ENCODE results near the gene CNOT3.

The CNOT3 gene

GRCh38 chr19:54152878-54153524, 15.4 kb downstream of the CNOT3 start:
- no peak for TF ChIP-seq CREB1 (IDR thresholded peaks at IDR 0.05; ENCODE audit: low read depth)
- no peak for TF ChIP-seq EGR1 (IDR thresholded peaks at IDR 0.05)
- TF ChIP-seq CEBPB (IDR thresholded peaks at IDR 0.05), result no peak
- no peak for TF ChIP-seq FOXM1 (IDR thresholded peaks at IDR 0.05; ENCODE audit: borderline replicate concordance, low read depth)
- TF ChIP-seq ZBTB7A (IDR thresholded peaks at IDR 0.05; ENCODE audit: low read depth), result no peak
- TF ChIP-seq YY1 (IDR thresholded peaks at IDR 0.05; ENCODE audit: low read depth), result no peak

GRCh38 chr19:54153731-54154326, 16.3 kb downstream of the CNOT3 start:
- TF ChIP-seq REST (IDR thresholded peaks at IDR 0.05; ENCODE audit: low read depth), result no peak
- TF ChIP-seq YY1 (IDR thresholded peaks at IDR 0.05; ENCODE audit: low read depth), result no peak
- TF ChIP-seq TEAD4 (IDR thresholded peaks at IDR 0.05), result no peak

GRCh38 chr19:54154603-54155345, 17.2 kb downstream of the CNOT3 start:
- no peak for TF ChIP-seq REST (IDR thresholded peaks at IDR 0.05; ENCODE audit: low read depth)
- TF ChIP-seq MAX (IDR thresholded peaks at IDR 0.05), result no peak
- no peak for TF ChIP-seq CREB1 (IDR thresholded peaks at IDR 0.05; ENCODE audit: low read depth)
- no peak for TF ChIP-seq CEBPB (IDR thresholded peaks at IDR 0.05)
- no peak for TF ChIP-seq FOXM1 (IDR thresholded peaks at IDR 0.05; ENCODE audit: borderline replicate concordance, low read depth)
- TF ChIP-seq TCF12 (IDR thresholded peaks at IDR 0.05; ENCODE audit: low read depth), result no peak
- no peak for TF ChIP-seq TEAD4 (IDR thresholded peaks at IDR 0.05)
- TF ChIP-seq EGR1 (IDR thresholded peaks at IDR 0.05), result no peak
- no peak for TF ChIP-seq USF1 (IDR thresholded peaks at IDR 0.05)
- TF ChIP-seq RAD21 (IDR thresholded peaks at IDR 0.05; ENCODE audit: low read depth), result no peak
- no peak for TF ChIP-seq EP300 (IDR thresholded peaks at IDR 0.05; ENCODE audit: borderline replicate concordance)
- TF ChIP-seq TAF1 (IDR thresholded peaks at IDR 0.05; ENCODE audit: low read depth), result no peak
- no peak for TF ChIP-seq YY1 (IDR thresholded peaks at IDR 0.05; ENCODE audit: low read depth)
- no peak for TF ChIP-seq ZBTB7A (IDR thresholded peaks at IDR 0.05; ENCODE audit: low read depth)

- TF ChIP-seq NFIC (IDR thresholded peaks at IDR 0.05), result no peak
- no peak for TF ChIP-seq REST (IDR thresholded peaks at IDR 0.05; ENCODE audit: low read depth)
- TF ChIP-seq ZBTB7A (IDR thresholded peaks at IDR 0.05; ENCODE audit: low read depth), result no peak
- no peak for TF ChIP-seq USF1 (IDR thresholded peaks at IDR 0.05)
- TF ChIP-seq YY1 (IDR thresholded peaks at IDR 0.05; ENCODE audit: low read depth), result no peak
- no peak for TF ChIP-seq EP300 (IDR thresholded peaks at IDR 0.05; ENCODE audit: borderline replicate concordance)
- no peak for TF ChIP-seq TAF1 (IDR thresholded peaks at IDR 0.05; ENCODE audit: low read depth)
- TF ChIP-seq CEBPB (IDR thresholded peaks at IDR 0.05), result no peak
- no peak for TF ChIP-seq TEAD4 (IDR thresholded peaks at IDR 0.05)
- no peak for TF ChIP-seq CREB1 (IDR thresholded peaks at IDR 0.05; ENCODE audit: low read depth)
- no peak for TF ChIP-seq RAD21 (IDR thresholded peaks at IDR 0.05; ENCODE audit: low read depth)
- no peak for TF ChIP-seq EGR1 (IDR thresholded peaks at IDR 0.05)
- TF ChIP-seq FOXM1 (IDR thresholded peaks at IDR 0.05; ENCODE audit: borderline replicate concordance, low read depth), result no peak
- no peak for TF ChIP-seq TCF12 (IDR thresholded peaks at IDR 0.05; ENCODE audit: low read depth)
- no peak for TF ChIP-seq MAX (IDR thresholded peaks at IDR 0.05)
Measured at GRCh38 chr19:54155694-54156093, 18.1 kb downstream of the CNOT3 start.

Measured in Ishikawa (cell line).